B cell (primary cell): ENCODE results near the gene TOMM22. TPM values are rescaled to one million over a fixed set of nuclear protein-coding genes. Genes with fewer than 3 reads are reported as not detected.

ENCODE experiments used
- ATAC-seq: fragments of 200-7000 bp; cut with Tn5 transposase; one replicate; pipeline ENCODE4 v1.10.0; 2021; ENCODE audit warnings: low read depth, mild to moderate bottlenecking, moderate number of reproducible peaks, moderate library complexity
- CTCF ChIA-PET: fragments of 350-600 bp; sonication (Branson Sonifier 250); formaldehyde crosslinking; loops from one replicate; lab custom pipeline; 2021; ENCODE audit warnings: antibody characterized with exemption, inconsistent platforms; lab: Charles Lee
- POLR2A ChIA-PET: fragments of 350-600 bp; sonication (Branson Sonifier 250); formaldehyde crosslinking; loops from one replicate; lab custom pipeline; 2021; ENCODE audit warnings: antibody characterized with exemption; lab: Charles Lee
- DNase-seq: peaks from one replicate; pipeline ENCODE4 v3.0.0; 2013
- H2AFZ ChIP-seq: 2 replicates; pipeline ENCODE4 v1.6.1; 2012; ENCODE audit warnings: mild to moderate bottlenecking, low read depth, low read length; ENCODE audit not compliant: insufficient read depth, poor library complexity, severe bottlenecking
- H3K27ac ChIP-seq, 2 donors: 1 replicate in 1 of 2; 2 replicates in 1 of 2; pipeline ENCODE4 v1.5.1; 2012 to 2013; ENCODE audit warnings: low read length in 2 of 2, mild to moderate bottlenecking in 2 of 2, moderate library complexity in 1 of 2
- H3K27me3 ChIP-seq, 4 experiments: fragments of 200-600 bp in 1 of 4; sonication (generic) in 1 of 4; replicated peaks in 1 of 4; 1 replicate in 2 of 4; 2 replicates in 2 of 4; pipeline versions ENCODE4 v1.6.1 to v1.7.0; 2013 to 2016; ENCODE audit warnings: low read length in 3 of 4, mild to moderate bottlenecking in 2 of 4, mixed read lengths in 1 of 4, moderate library complexity in 1 of 4; ENCODE audit not compliant: insufficient read depth in 4 of 4, control insufficient read depth in 3 of 4; ENCODE audit errors: control extremely low read depth in 1 of 4
- H3K36me3 ChIP-seq, 2 experiments: replicated peaks in 1 of 2; 1 replicate in 1 of 2; 2 replicates in 1 of 2; pipeline versions ENCODE4 v1.6.1 to v1.7.1; 2013; ENCODE audit warnings: low read length in 1 of 2; ENCODE audit not compliant: insufficient read depth in 2 of 2, control insufficient read depth in 1 of 2; ENCODE audit errors: control extremely low read depth in 1 of 2, extremely low read depth in 1 of 2
- H3K4me1 ChIP-seq, 2 donors: fragments of 200-600 bp in 1 of 2; sonication (generic) in 1 of 2; 1 replicate in 1 of 2; 2 replicates in 1 of 2; pipeline versions ENCODE4 v1.5.1 to v1.6.1; 2013 to 2017; ENCODE audit warnings: low read length in 2 of 2; ENCODE audit not compliant: control insufficient read depth in 2 of 2, insufficient read depth in 2 of 2
- H3K4me2 ChIP-seq: replicated peaks from 2 replicates; pipeline ENCODE3; 2012; ENCODE audit warnings: mild to moderate bottlenecking, low read depth, low read length; ENCODE audit not compliant: poor library complexity, severe bottlenecking
- H3K4me3 ChIP-seq, 5 experiments: fragments of 200-600 bp in 1 of 5; sonication (generic) in 1 of 5; 1 replicate in 3 of 5; 2 replicates in 2 of 5; pipeline versions ENCODE4 v1.5.1 to v1.7.0; 2011 to 2016; ENCODE audit warnings: low read length in 4 of 5, mild to moderate bottlenecking in 4 of 5, low read depth in 2 of 5, control low read depth in 1 of 5, moderate library complexity in 1 of 5; ENCODE audit not compliant: insufficient read depth in 1 of 5; ENCODE audit errors: control extremely low read depth in 1 of 5, extremely low read depth in 1 of 5
- H3K79me2 ChIP-seq: fragments of 200-600 bp; sonication (generic); one replicate; pipeline ENCODE4 v1.6.0; 2016; ENCODE audit warnings: low read length; ENCODE audit not compliant: control insufficient read depth, insufficient read depth
- H3K9ac ChIP-seq: fragments of 200-600 bp; sonication (generic); 2 replicates; pipeline ENCODE4 v1.6.1; 2017; ENCODE audit warnings: mild to moderate bottlenecking, low read length, moderate library complexity
- H3K9me3 ChIP-seq, 3 donors: one replicate each; pipeline versions ENCODE4 v1.6.1 to v1.7.1; 2013; ENCODE audit warnings: low read length in 2 of 3; ENCODE audit not compliant: control insufficient read depth in 2 of 3, insufficient read depth in 1 of 3; ENCODE audit errors: control extremely low read depth in 1 of 3
- H4K20me1 ChIP-seq: 2 replicates; pipeline ENCODE4 v1.6.0; 2012; ENCODE audit warnings: mild to moderate bottlenecking, low read length; ENCODE audit not compliant: insufficient read depth, control insufficient read depth, poor library complexity, severe bottlenecking
- H3K27ac Mint-ChIP-seq: one replicate; pipeline ENCODE4 v1.8.0; 2021; ENCODE audit warnings: mixed read lengths
- H3K27me3 Mint-ChIP-seq: one replicate; pipeline ENCODE4 v1.8.0; 2021; ENCODE audit warnings: mixed read lengths
- H3K4me1 Mint-ChIP-seq: one replicate; pipeline ENCODE4 v1.8.0; 2021; ENCODE audit warnings: mixed read lengths
- H3K4me3 Mint-ChIP-seq: one replicate; pipeline ENCODE4 v1.8.0; 2021; ENCODE audit warnings: mixed read lengths
- H3K9me3 Mint-ChIP-seq: one replicate; pipeline ENCODE4 v1.8.0; 2022; ENCODE audit warnings: mixed read lengths; ENCODE audit not compliant: insufficient read depth
- EZH2 ChIP-seq: IDR thresholded peaks from 2 replicates; pipeline ENCODE4 v1.6.1; 2012; ENCODE audit warnings: borderline replicate concordance, low read depth, mild to moderate bottlenecking, moderate library complexity, low read length; ENCODE audit not compliant: insufficient read depth, poor library complexity, severe bottlenecking
- WGBS: methylation state at CpG from one replicate; pipeline ENCODE4 v1.1.5; 2013; ENCODE audit warnings: missing lambda C conversion rate; ENCODE audit not compliant: insufficient coverage; 5-methylcytosine and 5-hydroxymethylcytosine counted together
- intact Hi-C: fragments of 100-400 bp; cut with micrococcal nuclease; formaldehyde crosslinking; loops from one replicate; pipeline ENCODE4 v1.10.0; 2022
- polyA plus RNA-seq: library from polyadenylated mRNA; depleted of rRNA; stranded (reverse); fragments of >200 nt; gene quantifications from 2 replicates; pipeline ENCODE4 v1.2.3, GENCODE V29; 2012
- total RNA-seq, 2 donors: library from RNA; stranded (reverse); fragments of 120-200 nt in 1 of 2; gene quantifications; 1 replicate in 1 of 2; 2 replicates in 1 of 2; pipeline versions ENCODE4 v1.2.3 to v1.2.4, GENCODE V29; 2013 to 2022
- TF ChIP-seq, protein P1 (sequence below): fragments of 200-600 bp; IDR thresholded peaks from one replicate; pipeline ENCODE4 v1.8.0; 2022; ENCODE audit warnings: antibody characterized with exemption, mild to moderate bottlenecking

The TOMM22 gene
- total and polyA plus RNA-seq, 2 donors (not counting 1 experiment from before 2014, with no cell fraction given): 21.5 to 47.6 TPM

DNA sequence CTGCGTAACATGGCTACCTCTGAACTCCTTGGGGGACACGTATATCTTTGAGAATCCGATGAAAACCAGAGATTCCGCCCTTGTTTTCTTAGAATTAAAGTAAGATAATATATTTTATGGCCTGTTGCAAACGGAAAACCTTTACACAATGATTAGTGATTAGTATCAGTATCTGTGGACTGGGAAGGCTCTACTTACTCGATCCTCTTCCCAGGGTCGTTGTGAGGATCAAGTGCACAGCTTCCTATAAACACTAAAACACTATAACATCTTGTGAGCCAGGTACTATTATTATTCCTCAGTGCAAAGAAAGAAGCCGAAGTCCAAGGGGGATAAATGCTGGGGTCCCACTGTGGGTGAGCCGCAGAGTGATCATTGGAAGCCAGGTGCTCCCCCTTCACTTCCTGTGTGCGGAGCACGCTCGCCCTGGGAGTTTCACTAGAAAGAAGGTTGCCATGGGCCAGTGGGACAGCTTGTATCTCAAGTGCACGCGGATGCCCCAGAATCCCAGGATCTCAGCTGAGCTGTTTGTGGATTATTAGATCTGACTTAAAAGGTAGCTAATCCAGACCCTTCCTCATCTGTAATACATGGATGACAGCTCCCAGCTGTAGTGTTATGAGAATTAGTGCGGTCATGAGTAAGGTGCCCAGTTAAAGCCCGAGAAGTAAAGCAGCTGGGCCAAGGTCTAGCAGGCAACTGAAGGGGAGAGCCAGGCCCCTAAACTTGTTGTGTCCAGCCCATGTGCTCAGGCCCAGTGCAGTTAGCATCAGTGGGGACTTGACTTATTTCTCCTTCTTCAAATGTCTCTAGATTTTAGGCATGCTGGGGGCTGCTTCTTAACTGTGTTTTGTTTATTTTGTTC lies 24.5 kb upstream of the TOMM22 start:
- Histone ChIP-seq H3K9ac (peak overlapping the region; percentile 82), H3K27ac (peak overlapping the region; percentile 78 to 98), H3K27me3 (no peaks in the 10 kb centered on the region), H4K20me1 (no peaks in the 10 kb centered on the region), H3K9me3 (no peaks in the 10 kb centered on the region), H3K36me3 (no peaks in the 10 kb centered on the region), H3K4me1 (peaks cover 13 to 15% of the 10 kb centered on the region in 2 donors), H3K4me3 (peak overlapping the region; percentile 75 to 89 (median 85)), H2AFZ (peak overlapping the region; percentile 85), H3K4me2 (peak overlapping the region; percentile 83), H3K79me2 (peaks cover 16% of the 10 kb centered on the region)
- WGBS: 10% methylated on average over 9 of the region's 16 CpGs
- ATAC-seq: peak; percentile 12
- ChIA-PET POLR2A (interaction anchor here (0.6 to 1.5 kb wide), 3 partner anchors 24 to 396 kb away, joined by 3 to 9 read pairs (median 6); partner anchors contain the start of genes DMC1 and TOMM22), CTCF (interaction anchor here (0.6 to 2.9 kb wide), 4 partner anchors 10 to 605 kb away, joined by 4 to 16 read pairs (median 5); partner anchors contain the start of gene TOMM22)
- intact Hi-C loops: loop anchor here (10.0 kb wide), 1 partner anchor 152 kb away; the partner anchor contains the start of gene DDX17
- no peaks in the 10 kb centered on the region for H3K9me3 Mint-ChIP-seq
- H3K4me3 Mint-ChIP-seq: peak overlapping the region; percentile 94
- H3K27ac Mint-ChIP-seq: peak overlapping the region; percentile 99
- H3K4me1 Mint-ChIP-seq: peaks cover 15% of the 10 kb centered on the region
- H3K27me3 Mint-ChIP-seq: no peaks in the 10 kb centered on the region
- TF ChIP-seq, protein P1, sequence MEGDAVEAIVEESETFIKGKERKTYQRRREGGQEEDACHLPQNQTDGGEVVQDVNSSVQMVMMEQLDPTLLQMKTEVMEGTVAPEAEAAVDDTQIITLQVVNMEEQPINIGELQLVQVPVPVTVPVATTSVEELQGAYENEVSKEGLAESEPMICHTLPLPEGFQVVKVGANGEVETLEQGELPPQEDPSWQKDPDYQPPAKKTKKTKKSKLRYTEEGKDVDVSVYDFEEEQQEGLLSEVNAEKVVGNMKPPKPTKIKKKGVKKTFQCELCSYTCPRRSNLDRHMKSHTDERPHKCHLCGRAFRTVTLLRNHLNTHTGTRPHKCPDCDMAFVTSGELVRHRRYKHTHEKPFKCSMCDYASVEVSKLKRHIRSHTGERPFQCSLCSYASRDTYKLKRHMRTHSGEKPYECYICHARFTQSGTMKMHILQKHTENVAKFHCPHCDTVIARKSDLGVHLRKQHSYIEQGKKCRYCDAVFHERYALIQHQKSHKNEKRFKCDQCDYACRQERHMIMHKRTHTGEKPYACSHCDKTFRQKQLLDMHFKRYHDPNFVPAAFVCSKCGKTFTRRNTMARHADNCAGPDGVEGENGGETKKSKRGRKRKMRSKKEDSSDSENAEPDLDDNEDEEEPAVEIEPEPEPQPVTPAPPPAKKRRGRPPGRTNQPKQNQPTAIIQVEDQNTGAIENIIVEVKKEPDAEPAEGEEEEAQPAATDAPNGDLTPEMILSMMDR: no peak
- TF ChIP-seq EZH2: no peak
- DNase-seq: peak; percentile 53
